GM12878 (cell line): ENCODE data around the gene FBXO3. TPM values are rescaled to one million over a fixed set of nuclear protein-coding genes. Genes with fewer than 3 reads are reported as not detected.

Source experiments
- ATAC-seq: fragments of 200-7000 bp; cut with Tn5 transposase; 3 replicates; pipeline ENCODE4 v1.9.1; 2020; ENCODE audit warnings: mild to moderate bottlenecking, moderate library complexity
- BruUV-seq: library from RNA; stranded (reverse); fragments of 400-500 nt; replicated peaks from 2 replicates; lab custom pipeline; 2021; lab: Mats Ljungman, UMichigan
- CTCF ChIA-PET: fragments of 300-600 bp; sonication (Branson Sonifier 250); formaldehyde crosslinking; extraction: SDS; loops from one replicate; lab custom pipeline; 2021; ENCODE audit warnings: inconsistent platforms; lab: Yijun Ruan, JAX
- POLR2A ChIA-PET: fragments of 350-600 bp; formaldehyde crosslinking; extraction: SDS; loops from one replicate; lab custom pipeline; 2021; ENCODE audit warnings: inconsistent platforms; lab: Charles Lee
- RAD21 ChIA-PET: fragments of 300-600 bp; sonication (Branson Sonifier 250); formaldehyde crosslinking; loops from one replicate; lab custom pipeline; 2023; ENCODE audit warnings: antibody characterized with exemption; ENCODE audit not compliant: unreplicated experiment; lab: Charles Lee
- SMC1A ChIA-PET: fragments of 300-600 bp; sonication (Branson Sonifier 250); formaldehyde crosslinking; loops from one replicate; lab custom pipeline; 2023; ENCODE audit not compliant: unreplicated experiment, uncharacterized antibody; lab: Charles Lee
- DNase-seq: peaks from one replicate; pipeline ENCODE4 v3.0.0-alpha.2; 2011; ENCODE audit warnings: low read depth, low spot score
- FAIRE-seq: peaks from 3 replicates; lab custom pipeline; 2011; peaks lifted over from hg19 to GRCh38; lab: Jason Lieb, UNC
- H2AFZ ChIP-seq: 2 replicates; pipeline ENCODE4 v1.6.0; 2011; ENCODE audit warnings: low read depth, low read length, control low read depth; ENCODE audit not compliant: control insufficient read depth
- H3K27ac ChIP-seq: 2 replicates; pipeline ENCODE4 v1.5.1; 2011; ENCODE audit warnings: control low read depth; ENCODE audit not compliant: control insufficient read depth, insufficient read depth
- H3K27me3 ChIP-seq, 2 experiments: replicated peaks in 1 of 2; 2 replicates each; pipeline versions ENCODE4 v1.6.0 to v1.6.1; 2011; ENCODE audit warnings: low read length in 1 of 2; ENCODE audit not compliant: control insufficient read depth in 2 of 2, insufficient read depth in 2 of 2
- H3K36me3 ChIP-seq, 2 experiments: 2 replicates each; pipeline ENCODE4 v1.5.1; 2011; ENCODE audit warnings: low read length in 1 of 2; ENCODE audit not compliant: control insufficient read depth in 2 of 2, insufficient read depth in 2 of 2
- H3K4me1 ChIP-seq: 2 replicates; pipeline ENCODE4 v1.6.1; 2011; ENCODE audit warnings: mild to moderate bottlenecking, low read length, moderate library complexity, mixed read lengths; ENCODE audit not compliant: control insufficient read depth, insufficient read depth
- H3K4me2 ChIP-seq: 2 replicates; pipeline ENCODE4 v1.6.0; 2011; ENCODE audit warnings: control low read depth; ENCODE audit not compliant: control insufficient read depth, insufficient read depth
- H3K4me3 ChIP-seq: fragments of 200-600 bp; sonication (generic); 2 replicates; pipeline ENCODE4 v1.5.1; 2016
- H3K79me2 ChIP-seq: 2 replicates; pipeline ENCODE4 v1.6.0; 2011; ENCODE audit warnings: low read length; ENCODE audit not compliant: control insufficient read depth, insufficient read depth
- H3K9ac ChIP-seq: 2 replicates; pipeline ENCODE4 v1.8.0; 2011; ENCODE audit warnings: low read length, control low read depth, mixed read lengths; ENCODE audit not compliant: control insufficient read depth, insufficient read depth
- H3K9me3 ChIP-seq: replicated peaks from 3 replicates; pipeline ENCODE4 v1.5.1; 2011; ENCODE audit warnings: mild to moderate bottlenecking, low read length; ENCODE audit not compliant: control insufficient read depth, insufficient read depth
- H4K20me1 ChIP-seq: 2 replicates; pipeline ENCODE4 v1.6.0; 2011; ENCODE audit not compliant: control insufficient read depth, insufficient read depth
- ASH2L ChIP-seq: fragments of 300-600, 200-600 bp; sonication (generic); IDR thresholded peaks from 2 replicates; pipeline ENCODE4 v1.6.1; 2017; ENCODE audit warnings: low read depth, mild to moderate bottlenecking, borderline replicate concordance
- BHLHE40 ChIP-seq, 2 experiments: fragments of 450-650 bp in 1 of 2; IDR thresholded peaks; 2 replicates each; pipeline ENCODE4 v1.6.1; 2011 to 2017; ENCODE audit warnings: low read depth in 2 of 2, borderline replicate concordance in 1 of 2, improper control_type of control experiment in 1 of 2, low read length in 1 of 2, mild to moderate bottlenecking in 1 of 2
- DPF2 ChIP-seq: fragments of 450-650 bp; IDR thresholded peaks from 2 replicates; pipeline ENCODE4 v1.6.1; 2017; ENCODE audit warnings: mild to moderate bottlenecking
- E2F4 ChIP-seq: IDR thresholded peaks from 2 replicates; pipeline ENCODE4 v1.6.1; 2012; ENCODE audit warnings: low read depth, low read length, improper control_type of control experiment
- JUND ChIP-seq: IDR thresholded peaks from 2 replicates; pipeline ENCODE4 v1.6.1; 2012; ENCODE audit warnings: low read depth, mild to moderate bottlenecking, low read length, improper control_type of control experiment, moderate library complexity
- MAX ChIP-seq: IDR thresholded peaks from 2 replicates; pipeline ENCODE4 v1.6.1; 2012; ENCODE audit warnings: low read depth, low read length, improper control_type of control experiment
- NR2F1 ChIP-seq: fragments of 450-650 bp; conservative IDR thresholded peaks from 2 replicates; pipeline ENCODE4 v1.6.1; 2017; ENCODE audit warnings: mild to moderate bottlenecking
- RBBP5 ChIP-seq: fragments of 200-600 bp; sonication (generic); conservative IDR thresholded peaks from 2 replicates; pipeline ENCODE4 v1.6.1; 2016
- TCF7 ChIP-seq: IDR thresholded peaks from 2 replicates; pipeline ENCODE4 v1.6.1; 2014; ENCODE audit warnings: antibody characterized with exemption, borderline replicate concordance
- ZNF207 ChIP-seq: fragments of 450-650 bp; IDR thresholded peaks from 2 replicates; pipeline ENCODE4 v1.6.1; 2014; ENCODE audit warnings: antibody characterized with exemption, mild to moderate bottlenecking, borderline replicate concordance
- ZNF384 ChIP-seq: IDR thresholded peaks from 2 replicates; pipeline ENCODE4 v1.6.1; 2012; ENCODE audit warnings: low read depth, mild to moderate bottlenecking, low read length, improper control_type of control experiment, borderline replicate concordance
- WGBS: methylation state at CpG from one replicate; pipeline ENCODE4 v1.1.6; 2016; ENCODE audit warnings: low lambda C conversion rate; ENCODE audit not compliant: insufficient replicate concordance, insufficient coverage; ENCODE audit errors: missing lambda C conversion rate; 5-methylcytosine and 5-hydroxymethylcytosine counted together
- in situ Hi-C: fragments of 300-500 bp; cut with MboI; formaldehyde crosslinking; loops from 9 replicates; pipeline ENCODE4 v1.14.3; 2018; ENCODE audit warnings: mixed read lengths
- intact Hi-C: fragments of 100-400 bp; cut with micrococcal nuclease; formaldehyde crosslinking; loops from one replicate; pipeline ENCODE4 v1.14.2; 2022; ENCODE audit not compliant: unreplicated experiment
- polyA plus RNA-seq, 11 experiments: library from polyadenylated mRNA; depleted of rRNA in 4 of 11; unstranded in 6 of 11; stranded (reverse) in 5 of 11; fragments of >200 nt; fragmentation: Nextera tagmentation in 4 of 11; fragmentation: Illumina TruSeq in 1 of 11; extraction: Ambion mirVana in 4 of 11; extraction: Trizol in 1 of 11; gene quantifications; 1 replicate in 1 of 11; 2 replicates in 10 of 11; pipeline versions ENCODE4 v1.2.1 to v1.2.3, GENCODE V29; 2011 to 2016; ENCODE audit warnings: inconsistent platforms in 2 of 11, missing spikeins in 2 of 11, low read depth in 1 of 11
- total RNA-seq, 4 experiments: library from RNA; depleted of rRNA in 3 of 4; stranded (reverse); fragments of >200 nt in 3 of 4; fragmentation: Illumina TruSeq in 1 of 4; extraction: Trizol in 1 of 4; gene quantifications; 2 replicates each; pipeline versions ENCODE4 v1.2.1 to v1.2.3, GENCODE V29; 2013 to 2021

The FBXO3 gene
- total and polyA plus RNA-seq, 10 of the 15 experiments (the other 5 are each of a cell fraction or from before 2014, with no cell fraction given), result 8.9 to 33.4 (median 13.8) TPM

GRCh38 chr11:33808228-33808828, 34.0 kb upstream of the FBXO3 start (continued):
- TF ChIP-seq NR2F1 (no peak), TCF7 (no peak)

- Histone ChIP-seq H3K36me3 (no peaks in the 10 kb centered on the region), H3K4me1 (no peaks in the 10 kb centered on the region), H3K9ac (no peak overlapping the region), H2AFZ (no peak overlapping the region), H3K27me3 (peaks cover 6 to 15% of the 10 kb centered on the region in 2 experiments; a peak in 3 of 4 replicates), H3K9me3 (no peaks in the 10 kb centered on the region), H3K4me2 (no peak overlapping the region), H3K79me2 (no peaks in the 10 kb centered on the region), H4K20me1 (no peaks in the 10 kb centered on the region), H3K27ac (no peak overlapping the region), H3K4me3 (no peak overlapping the region)
- intact Hi-C loops, result no loop called here
- no TSS peak for BruUV-seq
- ChIA-PET RAD21 (interaction anchor here (0.6 to 0.7 kb wide), 2 partner anchors 21 to 540 kb away, joined by 3 read pairs; no protein-coding TSS in a partner anchor), SMC1A (interaction anchor here (1.0 kb wide), 1 partner anchor 167 kb away, joined by 3 read pairs; no protein-coding TSS in a partner anchor), POLR2A (no interaction called here), CTCF (interaction anchor here (1.1 to 8.2 kb wide), 3 partner anchors 25 to 33 kb away, joined by 4 to 153 read pairs (median 16); no protein-coding TSS in a partner anchor)
- no peak for DNase-seq
- no peak for FAIRE-seq
- no peak for ATAC-seq
- WGBS, result 38% methylated on average over 2 of the region's 2 CpGs
- no peak for TF ChIP-seq ZNF384
- TF ChIP-seq MAX, result no peak
- no peak for TF ChIP-seq ASH2L
- no peak for TF ChIP-seq ZNF207
- no peak for TF ChIP-seq JUND
- TF ChIP-seq E2F4, result no peak
- TF ChIP-seq DPF2, result no peak
- TF ChIP-seq RBBP5, result no peak
- TF ChIP-seq BHLHE40 (IDR thresholded peaks at IDR 0.05; ENCODE audit: borderline replicate concordance in 1 of 2, low read depth in 2 of 2, low read length in 1 of 2), result no peak
- in situ Hi-C loops, result no loop called here
Measured at GRCh38 chr11:33804471-33804870, 30.2 kb upstream of the FBXO3 start.
